ENCODE results near the gene JARID2. TPM values are rescaled to one million over a fixed set of nuclear protein-coding genes. Genes with fewer than 3 reads are reported as not detected.

Gene JARID2
- total RNA-seq, 1 donor from 2014 or later, result 66.1 TPM

GRCh38 chr6:15526212-15526701 is 280.4 kb downstream of the JARID2 start:
- H3K4me3 Mint-ChIP-seq (ENCODE audit: unreplicated experiment), result peak overlapping the region; percentile 24
- peaks cover 74% of the 10 kb centered on the region for H3K36me3 Mint-ChIP-seq (ENCODE audit: low read depth, unreplicated experiment)
- peaks cover 13% of the 10 kb centered on the region for H3K27me3 Mint-ChIP-seq (ENCODE audit: unreplicated experiment)
- H3K4me1 Mint-ChIP-seq (ENCODE audit: unreplicated experiment), result peaks cover 7% of the 10 kb centered on the region
- H3K9me3 Mint-ChIP-seq (ENCODE audit: unreplicated experiment), result no peaks in the 10 kb centered on the region
- TF ChIP-seq CTCF (IDR thresholded peaks at IDR 0.05; ENCODE audit: unreplicated experiment), result no peak
- DNase-seq (ENCODE audit: low spot score), result no peak
- no peak overlapping the region for H3K27ac Mint-ChIP-seq (ENCODE audit: unreplicated experiment)

GRCh38 chr6:15527838-15528617 is 282.2 kb downstream of the JARID2 start:
- Mint-ChIP-seq H3K9me3 (ENCODE audit: unreplicated experiment) (no peaks in the 10 kb centered on the region), H3K4me3 (ENCODE audit: unreplicated experiment) (peak overlapping the region; percentile 68), H3K36me3 (ENCODE audit: low read depth, unreplicated experiment) (peaks cover 64% of the 10 kb centered on the region), H3K27me3 (ENCODE audit: unreplicated experiment) (peaks cover 13% of the 10 kb centered on the region), H3K4me1 (ENCODE audit: unreplicated experiment) (peaks cover 7% of the 10 kb centered on the region), H3K27ac (ENCODE audit: unreplicated experiment) (no peak overlapping the region)
- no peak for TF ChIP-seq CTCF (IDR thresholded peaks at IDR 0.05; ENCODE audit: unreplicated experiment)
- no peak for DNase-seq (ENCODE audit: low spot score)

- DNase-seq (ENCODE audit: low spot score), result no peak
- no peak overlapping the region for H3K27ac Mint-ChIP-seq (ENCODE audit: unreplicated experiment)
- H3K4me1 Mint-ChIP-seq (ENCODE audit: unreplicated experiment), result peaks cover 7% of the 10 kb centered on the region
- H3K4me3 Mint-ChIP-seq (ENCODE audit: unreplicated experiment), result no peak overlapping the region
- no peak for TF ChIP-seq CTCF (IDR thresholded peaks at IDR 0.05; ENCODE audit: unreplicated experiment)
- peaks cover 56% of the 10 kb centered on the region for H3K36me3 Mint-ChIP-seq (ENCODE audit: low read depth, unreplicated experiment)
- H3K9me3 Mint-ChIP-seq (ENCODE audit: unreplicated experiment), result no peaks in the 10 kb centered on the region
- peaks cover 15% of the 10 kb centered on the region for H3K27me3 Mint-ChIP-seq (ENCODE audit: unreplicated experiment)
Measured at GRCh38 chr6:15528870-15529269, 283.0 kb downstream of the JARID2 start.

GRCh38 chr6:15530411-15530810 is 284.5 kb downstream of the JARID2 start:
- no peaks in the 10 kb centered on the region for H3K9me3 Mint-ChIP-seq (ENCODE audit: unreplicated experiment)
- H3K27ac Mint-ChIP-seq (ENCODE audit: unreplicated experiment), result peak overlapping the region; percentile 50
- peaks cover 5% of the 10 kb centered on the region for H3K4me1 Mint-ChIP-seq (ENCODE audit: unreplicated experiment)
- H3K36me3 Mint-ChIP-seq (ENCODE audit: low read depth, unreplicated experiment), result peaks cover 42% of the 10 kb centered on the region
- no peak for DNase-seq (ENCODE audit: low spot score)
- no peak for TF ChIP-seq CTCF (IDR thresholded peaks at IDR 0.05; ENCODE audit: unreplicated experiment)
- H3K4me3 Mint-ChIP-seq (ENCODE audit: unreplicated experiment), result no peak overlapping the region
- H3K27me3 Mint-ChIP-seq (ENCODE audit: unreplicated experiment), result peaks cover 6% of the 10 kb centered on the region

GRCh38 chr6:15531973-15532372 is 286.1 kb downstream of the JARID2 start:
- no peak overlapping the region for H3K27ac Mint-ChIP-seq (ENCODE audit: unreplicated experiment)
- H3K36me3 Mint-ChIP-seq (ENCODE audit: low read depth, unreplicated experiment), result peaks cover 29% of the 10 kb centered on the region
- no peak for DNase-seq (ENCODE audit: low spot score)
- H3K4me3 Mint-ChIP-seq (ENCODE audit: unreplicated experiment), result no peak overlapping the region
- H3K27me3 Mint-ChIP-seq (ENCODE audit: unreplicated experiment), result peaks cover 2% of the 10 kb centered on the region
- peaks cover 4% of the 10 kb centered on the region for H3K4me1 Mint-ChIP-seq (ENCODE audit: unreplicated experiment)
- H3K9me3 Mint-ChIP-seq (ENCODE audit: unreplicated experiment), result no peaks in the 10 kb centered on the region
- TF ChIP-seq CTCF (IDR thresholded peaks at IDR 0.05; ENCODE audit: unreplicated experiment), result no peak
